GM12864 (cell line): ENCODE results near the gene CDRT15L2.
"Not testable (repeated sequence)": the region's sequence is repeated elsewhere in the genome, so short reads cannot be mapped to it uniquely, and the experiment has no call there.

ENCODE experiments used
- DNase-seq: peaks from one replicate; pipeline ENCODE4 v3.0.0-alpha.2; 2011; ENCODE audit warnings: low read depth
- H3K4me3 ChIP-seq: 2 replicates; pipeline ENCODE4 v1.5.1; 2011; ENCODE audit warnings: mild to moderate bottlenecking, low read depth, low read length, control low read depth
- TF ChIP-seq, protein P1 (sequence below): IDR thresholded peaks from 2 replicates; pipeline ENCODE4 v1.5.1; 2011; ENCODE audit warnings: low read depth, mild to moderate bottlenecking, moderate library complexity, low read length, control low read depth, inconsistent platforms; ENCODE audit errors: missing control alignments

CDRT15L2 gene

GRCh38 chr17:20562587-20562986, 16.9 kb upstream of the CDRT15L2 start:
- TF ChIP-seq, protein P1, sequence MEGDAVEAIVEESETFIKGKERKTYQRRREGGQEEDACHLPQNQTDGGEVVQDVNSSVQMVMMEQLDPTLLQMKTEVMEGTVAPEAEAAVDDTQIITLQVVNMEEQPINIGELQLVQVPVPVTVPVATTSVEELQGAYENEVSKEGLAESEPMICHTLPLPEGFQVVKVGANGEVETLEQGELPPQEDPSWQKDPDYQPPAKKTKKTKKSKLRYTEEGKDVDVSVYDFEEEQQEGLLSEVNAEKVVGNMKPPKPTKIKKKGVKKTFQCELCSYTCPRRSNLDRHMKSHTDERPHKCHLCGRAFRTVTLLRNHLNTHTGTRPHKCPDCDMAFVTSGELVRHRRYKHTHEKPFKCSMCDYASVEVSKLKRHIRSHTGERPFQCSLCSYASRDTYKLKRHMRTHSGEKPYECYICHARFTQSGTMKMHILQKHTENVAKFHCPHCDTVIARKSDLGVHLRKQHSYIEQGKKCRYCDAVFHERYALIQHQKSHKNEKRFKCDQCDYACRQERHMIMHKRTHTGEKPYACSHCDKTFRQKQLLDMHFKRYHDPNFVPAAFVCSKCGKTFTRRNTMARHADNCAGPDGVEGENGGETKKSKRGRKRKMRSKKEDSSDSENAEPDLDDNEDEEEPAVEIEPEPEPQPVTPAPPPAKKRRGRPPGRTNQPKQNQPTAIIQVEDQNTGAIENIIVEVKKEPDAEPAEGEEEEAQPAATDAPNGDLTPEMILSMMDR: no peak
- H3K4me3 ChIP-seq: no peak overlapping the region
- DNase-seq: no peak

- not testable (repeated sequence) for H3K4me3 ChIP-seq, DNase-seq
Observed at GRCh38 chr17:20565245-20565644, 14.3 kb upstream of the CDRT15L2 start.

GRCh38 chr17:20565711-20566110, 13.8 kb upstream of the CDRT15L2 start:
- TF ChIP-seq, protein P1: no peak

GRCh38 chr17:20566736-20567135, 12.8 kb upstream of the CDRT15L2 start:
- DNase-seq, H3K4me3 ChIP-seq: not testable (repeated sequence)

More at GRCh38 chr17:20565711-20566110, 13.8 kb upstream of the CDRT15L2 start:
- DNase-seq: no peak
- no peak overlapping the region for H3K4me3 ChIP-seq

DNA sequence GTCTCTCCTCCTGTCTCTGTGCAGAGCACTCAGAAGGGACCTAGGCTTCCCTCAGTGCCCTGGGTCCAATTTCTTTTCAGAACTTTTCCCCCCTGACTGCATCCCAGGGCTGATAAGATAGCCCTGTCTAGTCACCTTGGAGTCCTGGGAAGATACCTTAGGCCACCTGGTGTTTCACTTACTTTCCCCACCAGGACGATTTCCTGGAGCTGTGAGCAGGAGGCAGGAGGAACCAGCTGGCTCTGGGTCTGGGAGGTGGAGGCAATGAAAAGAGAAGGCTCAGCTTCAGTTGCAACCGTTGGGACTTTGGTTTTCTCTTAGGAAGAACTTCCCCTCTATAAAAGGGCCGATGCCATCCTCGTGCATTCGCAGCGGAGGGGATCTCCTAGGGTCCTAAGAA, 12.1 kb upstream of the CDRT15L2 start:
- not testable (repeated sequence) for DNase-seq, H3K4me3 ChIP-seq

DNA sequence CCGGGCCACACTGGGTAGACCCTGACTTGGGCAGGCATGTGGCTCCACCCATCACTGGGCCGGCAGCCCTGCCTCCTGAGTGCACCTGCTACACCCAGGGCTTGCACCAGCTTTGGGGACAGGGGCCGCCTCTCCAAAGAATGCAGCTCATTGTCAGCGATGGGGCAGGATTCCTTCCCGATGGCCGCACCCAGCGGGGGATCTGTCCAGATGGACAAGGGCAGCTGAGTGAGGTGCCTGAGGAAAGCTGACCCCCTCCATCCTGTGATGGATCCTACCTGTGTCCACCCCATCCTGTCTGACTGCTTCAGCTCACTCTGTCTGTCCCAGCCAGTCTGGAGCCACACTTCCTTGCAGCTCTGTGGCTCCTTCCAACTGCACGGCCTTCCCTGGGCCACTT, 10.9 kb upstream of the CDRT15L2 start:
- H3K4me3 ChIP-seq, DNase-seq: not testable (repeated sequence)

DNA sequence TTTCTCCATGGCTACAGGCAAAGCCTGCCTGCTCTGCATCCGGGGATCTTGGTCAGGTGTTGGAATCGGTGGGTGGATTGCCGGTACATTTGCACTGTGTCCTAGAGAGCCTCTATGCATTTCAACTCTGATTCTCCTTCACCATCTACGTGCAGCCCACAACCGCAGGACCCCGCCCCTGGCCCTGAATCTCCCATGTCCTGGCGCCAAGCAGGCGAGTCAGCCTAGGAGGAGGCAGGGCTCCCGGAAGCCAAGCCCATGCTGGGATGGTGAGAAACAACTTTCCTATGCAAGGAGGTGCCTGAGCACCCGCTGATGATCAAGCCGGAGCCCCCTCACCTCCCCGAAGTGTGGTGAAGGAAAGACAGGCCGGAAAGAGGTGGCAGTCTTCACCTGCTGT, 7.9 kb upstream of the CDRT15L2 start:
- H3K4me3 ChIP-seq, DNase-seq: not testable (repeated sequence)

- not testable (repeated sequence) for H3K4me3 ChIP-seq, DNase-seq
Observed at GRCh38 chr17:20573216-20573615, 6.3 kb upstream of the CDRT15L2 start.

GRCh38 chr17:20575071-20575470, 4.5 kb upstream of the CDRT15L2 start:
- H3K4me3 ChIP-seq, DNase-seq: not testable (repeated sequence)

DNA sequence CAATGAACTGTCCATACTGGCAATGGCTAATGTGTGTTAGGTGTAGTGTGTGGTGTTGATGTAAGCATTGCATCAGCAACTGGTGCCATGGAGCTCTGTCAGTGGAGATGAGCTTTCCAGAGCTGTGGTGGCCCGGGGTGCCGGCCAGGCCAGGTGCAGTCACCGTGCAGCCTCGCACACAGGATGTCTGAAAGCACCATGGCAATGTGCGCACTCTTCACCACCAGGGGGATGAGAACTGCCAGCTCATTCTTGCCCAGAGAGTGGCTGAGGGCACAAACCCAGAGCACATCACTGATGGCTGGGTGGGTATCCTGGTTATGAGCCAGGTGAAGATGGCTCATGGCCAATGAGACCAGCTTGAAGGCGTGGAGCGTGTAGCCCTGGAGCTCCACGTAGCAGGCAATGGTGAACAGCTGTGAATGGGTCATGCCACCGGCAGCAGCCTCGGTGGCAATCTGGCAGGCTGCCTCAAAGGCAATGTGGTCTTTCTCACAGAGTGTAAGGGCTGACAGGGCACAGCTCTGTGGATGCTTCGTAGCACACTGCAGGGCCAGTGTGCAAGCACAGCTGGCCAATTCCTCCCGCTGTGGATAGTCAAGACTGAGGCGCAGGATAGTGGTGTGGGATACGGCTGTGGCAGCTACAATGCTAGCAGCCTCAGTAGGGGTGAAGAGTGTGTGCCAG, 4.5 kb downstream of the CDRT15L2 start:
- not testable (repeated sequence) for H3K4me3 ChIP-seq, DNase-seq

DNA sequence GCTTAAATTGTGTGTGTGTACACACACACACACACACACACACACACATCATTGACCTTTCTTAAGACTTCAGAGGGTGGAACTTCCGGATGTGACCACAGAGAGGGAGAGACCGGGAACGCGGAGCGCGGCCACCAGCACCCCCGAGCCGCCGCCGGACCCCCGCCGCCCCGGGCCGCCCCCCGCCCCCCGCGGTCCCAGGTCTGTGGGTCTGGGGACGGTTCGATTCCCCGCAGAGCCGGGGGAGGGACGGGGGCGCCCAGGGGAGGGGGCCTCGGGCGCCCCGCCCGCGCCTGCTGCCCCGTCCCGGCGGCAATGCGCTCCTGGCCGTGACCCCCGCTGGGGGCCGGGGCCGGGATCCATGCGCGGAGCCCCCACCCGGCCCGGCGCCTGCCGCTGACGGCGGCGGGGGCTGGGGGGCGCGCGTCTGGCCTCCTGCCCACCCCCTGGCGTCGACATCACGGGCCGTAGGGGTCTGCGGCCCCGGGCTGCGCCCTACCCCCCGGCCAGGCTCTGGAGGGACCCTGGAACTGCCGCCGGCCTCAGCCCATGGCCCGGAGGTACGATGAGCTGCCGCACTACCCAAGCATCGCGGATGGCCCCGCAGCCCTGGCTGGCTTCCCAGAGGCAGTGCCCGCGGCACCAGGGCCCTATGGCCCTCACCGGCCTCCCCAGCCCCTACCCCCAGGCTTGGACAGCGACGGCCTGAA, 9.4 kb downstream of the CDRT15L2 start:
- not testable (repeated sequence) for H3K4me3 ChIP-seq, DNase-seq

- not testable (repeated sequence) for H3K4me3 ChIP-seq, DNase-seq
Observed at GRCh38 chr17:20589454-20589810, 9.9 kb downstream of the CDRT15L2 start.

DNA sequence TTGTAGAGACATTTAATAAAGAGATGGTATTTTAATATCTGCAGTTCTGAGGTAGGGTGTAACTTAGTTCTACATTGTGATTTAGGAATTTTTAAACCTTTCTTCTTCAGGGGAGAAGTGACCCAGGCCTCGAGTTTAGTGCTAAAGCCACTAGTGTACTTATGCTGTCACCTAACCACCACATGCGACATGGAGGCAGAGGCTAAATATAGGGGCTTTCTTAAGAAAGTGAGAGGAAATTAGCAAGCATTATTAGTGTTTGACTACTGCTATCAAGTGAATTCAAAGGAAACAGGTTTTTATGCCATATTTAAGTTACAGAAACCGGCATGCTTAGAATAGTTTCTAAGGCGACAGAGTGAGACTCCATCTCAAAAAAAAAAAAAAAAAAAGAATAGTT, 11.5 kb downstream of the CDRT15L2 start:
- DNase-seq, H3K4me3 ChIP-seq: not testable (repeated sequence)

DNA sequence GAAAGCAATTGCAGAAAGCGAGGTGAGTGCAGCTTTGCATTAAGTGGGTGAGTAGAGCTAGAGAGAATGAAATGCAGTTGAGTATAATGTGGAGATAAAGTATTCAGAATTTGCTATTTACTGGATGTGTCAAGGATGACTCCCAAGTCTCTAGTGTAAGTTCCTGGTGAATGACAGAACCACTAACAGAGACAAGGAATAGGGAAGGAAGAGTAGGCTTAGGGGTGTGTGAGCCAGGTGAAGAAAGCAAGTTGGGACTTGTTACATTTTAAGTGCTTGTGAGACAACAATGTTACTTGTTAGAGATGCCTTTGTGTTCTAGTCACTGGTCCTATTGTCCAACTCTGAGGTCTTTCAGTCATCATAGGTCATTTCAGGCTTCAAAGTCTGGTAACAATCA, 26.0 kb downstream of the CDRT15L2 start:
- not testable (repeated sequence) for H3K4me3 ChIP-seq, DNase-seq

DNA sequence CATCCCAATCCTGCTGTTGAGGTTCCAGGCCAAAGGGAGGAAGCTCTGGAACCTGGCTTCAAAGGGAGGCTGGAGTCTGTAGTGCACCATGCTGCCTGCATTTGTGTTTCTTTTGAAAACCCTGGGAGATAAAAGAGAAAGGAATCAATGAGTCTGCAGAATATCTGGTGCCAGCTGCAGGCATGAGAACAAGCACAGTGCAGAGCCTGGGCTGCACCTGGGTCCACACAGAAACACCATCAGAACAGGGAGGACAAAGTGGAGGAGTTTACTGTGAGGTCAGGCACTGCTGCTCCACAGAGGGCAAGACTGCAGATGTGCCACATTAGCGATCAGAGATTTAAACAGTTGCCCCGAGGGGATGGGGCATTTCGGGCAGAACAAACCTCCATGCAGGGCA, 30.0 kb downstream of the CDRT15L2 start:
- H3K4me3 ChIP-seq, DNase-seq: not testable (repeated sequence)
